ENCODE data around the gene MED10. TPM values are rescaled to one million over a fixed set of nuclear protein-coding genes. Genes with fewer than 3 reads are reported as not detected.

MED10 gene
- total RNA-seq, result 10 to 100 TPM; 20.3 to 41.4 (median 27.9) TPM

GRCh38 chr5:6377905-6378765 is at the start of gene MED10:
TSS of gene MED10 (minus strand) at chr5:6378547. CDS start at chr5:6378483, 64 bp downstream.
- Histone ChIP-seq H3K27ac (peak within 1 kb of the TSS; percentile 67 to 91 (median 89)), H3K27me3 (no peaks in the 10 kb centered on the region), H3K36me3 (peaks cover 0 to 35% (median 0%) of the 10 kb centered on the region in 3 donors), H3K4me1 (peaks cover 0 to 32% (median 11%) of the 10 kb centered on the region in 4 donors), H3K4me3 (peak within 1 kb of the TSS; percentile 74 to 99 (median 92)), H3K9me3 (no peaks in the 10 kb centered on the region)
- TF ChIP-seq CTCF (IDR thresholded peaks at IDR 0.05) (no peak), EP300 (IDR thresholded peaks at IDR 0.05) (peak in 1 of 2 donors; percentile 75), POLR2A (IDR thresholded peaks at IDR 0.05) (peak in 1 of 2 donors; percentile 63)
- 0 to 1% methylated on average over 28 to 35 of the region's 60 CpGs for WGBS, 2 donors
- peak; percentile 87 to 89 for DNase-seq (ENCODE audit: low spot score in 2 of 2)

- DNase-seq (ENCODE audit: low spot score in 2 of 2), result no peak
- Histone ChIP-seq H3K36me3 (no peaks in the 10 kb centered on the region), H3K4me1 (no peaks in the 10 kb centered on the region), H3K4me3 (no peak overlapping the region), H3K27ac (no peak overlapping the region), H3K9me3 (no peaks in the 10 kb centered on the region), H3K27me3 (no peaks in the 10 kb centered on the region)
- TF ChIP-seq POLR2A (IDR thresholded peaks at IDR 0.05), result no peak
- no peak for TF ChIP-seq CTCF (IDR thresholded peaks at IDR 0.05)
- no peak for TF ChIP-seq EP300 (IDR thresholded peaks at IDR 0.05)
- WGBS, 2 donors, result 82 to 86% methylated on average over 4 of the region's 4 CpGs
These were observed 49.3 kb upstream of the MED10 start for GRCh38 chr5:6427694-6428093.

- H3K27me3 ChIP-seq, result no peaks in the 10 kb centered on the region
- no peak for DNase-seq (ENCODE audit: low spot score in 2 of 2)
- no peak for TF ChIP-seq EP300 (IDR thresholded peaks at IDR 0.05)
- TF ChIP-seq CTCF (IDR thresholded peaks at IDR 0.05), result no peak
- no peak for TF ChIP-seq POLR2A (IDR thresholded peaks at IDR 0.05)
- no peaks in the 10 kb centered on the region for H3K4me1 ChIP-seq
- no peaks in the 10 kb centered on the region for H3K36me3 ChIP-seq
- H3K4me3 ChIP-seq, result no peak overlapping the region
- no peaks in the 10 kb centered on the region for H3K9me3 ChIP-seq
- no peak overlapping the region for H3K27ac ChIP-seq
These were observed 46.4 kb upstream of the MED10 start for GRCh38 chr5:6424700-6425099.

- Histone ChIP-seq H3K36me3 (no peaks in the 10 kb centered on the region), H3K4me1 (peaks cover 0 to 5% (median 0%) of the 10 kb centered on the region in 4 donors), H3K9me3 (no peaks in the 10 kb centered on the region), H3K27ac (no peak overlapping the region), H3K27me3 (no peaks in the 10 kb centered on the region), H3K4me3 (no peak overlapping the region)
- DNase-seq (ENCODE audit: low spot score in 2 of 2), result no peak
- TF ChIP-seq POLR2A (IDR thresholded peaks at IDR 0.05), result no peak
- no peak for TF ChIP-seq CTCF (IDR thresholded peaks at IDR 0.05)
- TF ChIP-seq EP300 (IDR thresholded peaks at IDR 0.05), result no peak
- 85 to 100% methylated on average over 1 to 7 of the region's 8 CpGs for WGBS, 2 donors
These were observed 45.8 kb upstream of the MED10 start for GRCh38 chr5:6424110-6424659.
